Uterus (tissue), 4 donors: Measurements from ENCODE around the gene EVI5. TPM values are rescaled to one million over a fixed set of nuclear protein-coding genes. Genes with fewer than 3 reads are reported as not detected.

Experiments
- DNase-seq, 2 donors: peaks; one replicate each; pipeline ENCODE4 v3.0.0-alpha.2; 2019 to 2020
- H3K27ac ChIP-seq, 2 donors: fragments of 200-600 bp; sonication (generic); 1 replicate in 1 of 2; 2 replicates in 1 of 2; pipeline ENCODE4 v1.5.1; 2016 to 2018
- H3K27me3 ChIP-seq, 2 donors: fragments of 200-600 bp; sonication (generic); one replicate each; pipeline ENCODE4 v1.5.1; 2018 to 2019; ENCODE audit warnings: control low read depth in 1 of 2
- H3K36me3 ChIP-seq, 2 donors: fragments of 200-600 bp; sonication (generic); one replicate each; pipeline ENCODE4 v1.5.1; 2019; ENCODE audit warnings: control low read depth in 1 of 2
- H3K4me1 ChIP-seq, 2 donors: fragments of 200-600 bp; sonication (generic); one replicate each; pipeline ENCODE4 v1.5.1; 2018 to 2019; ENCODE audit warnings: control low read depth in 1 of 2
- H3K4me3 ChIP-seq, 2 donors: fragments of 200-600 bp; sonication (generic); 1 replicate in 1 of 2; 2 replicates in 1 of 2; pipeline ENCODE4 v1.5.1; 2018 to 2019; ENCODE audit warnings: mild to moderate bottlenecking in 1 of 2
- H3K9me3 ChIP-seq, 2 donors: fragments of 200-600 bp; sonication (generic); one replicate each; pipeline ENCODE4 v1.5.1; 2019; ENCODE audit warnings: control low read depth in 1 of 2
- POLR2A ChIP-seq, 2 donors: fragments of 450-650 bp; IDR thresholded peaks; one replicate each; pipeline ENCODE4 v1.6.1; 2016; ENCODE audit warnings: antibody characterized with exemption in 2 of 2, mild to moderate bottlenecking in 1 of 2, moderate library complexity in 1 of 2
- intact Hi-C: fragments of 100-400 bp; cut with DNase I; formaldehyde crosslinking; loops from one replicate; pipeline ENCODE4 v1.15.1; 2023; ENCODE audit warnings: low total_unique reads
- total RNA-seq, 4 donors: library from RNA; depleted of rRNA in 3 of 4; stranded (reverse); fragments of >200 nt in 3 of 4; gene quantifications; one replicate each; pipeline versions ENCODE4 v1.1.0 to v1.2.4, GENCODE V29; 2014 to 2023
- TF ChIP-seq, protein P1 (sequence below), 4 experiments: fragments of 200-600 bp in 2 of 4; fragments of 450-650 bp in 2 of 4; sonication (generic) in 2 of 4; IDR thresholded peaks; one replicate each; pipeline ENCODE4 v1.5.1; 2016 to 2019; ENCODE audit warnings: antibody characterized with exemption in 4 of 4, mild to moderate bottlenecking in 2 of 4, moderate library complexity in 1 of 4
- donor health status: DM: yes; HTN: yes; CAD: no.

EVI5 gene
- 100 to 1,000 TPM in 1 of 4 donors, 10 to 100 TPM in 3; 53.0 to 112 (median 58.4) TPM for total RNA-seq

DNA sequence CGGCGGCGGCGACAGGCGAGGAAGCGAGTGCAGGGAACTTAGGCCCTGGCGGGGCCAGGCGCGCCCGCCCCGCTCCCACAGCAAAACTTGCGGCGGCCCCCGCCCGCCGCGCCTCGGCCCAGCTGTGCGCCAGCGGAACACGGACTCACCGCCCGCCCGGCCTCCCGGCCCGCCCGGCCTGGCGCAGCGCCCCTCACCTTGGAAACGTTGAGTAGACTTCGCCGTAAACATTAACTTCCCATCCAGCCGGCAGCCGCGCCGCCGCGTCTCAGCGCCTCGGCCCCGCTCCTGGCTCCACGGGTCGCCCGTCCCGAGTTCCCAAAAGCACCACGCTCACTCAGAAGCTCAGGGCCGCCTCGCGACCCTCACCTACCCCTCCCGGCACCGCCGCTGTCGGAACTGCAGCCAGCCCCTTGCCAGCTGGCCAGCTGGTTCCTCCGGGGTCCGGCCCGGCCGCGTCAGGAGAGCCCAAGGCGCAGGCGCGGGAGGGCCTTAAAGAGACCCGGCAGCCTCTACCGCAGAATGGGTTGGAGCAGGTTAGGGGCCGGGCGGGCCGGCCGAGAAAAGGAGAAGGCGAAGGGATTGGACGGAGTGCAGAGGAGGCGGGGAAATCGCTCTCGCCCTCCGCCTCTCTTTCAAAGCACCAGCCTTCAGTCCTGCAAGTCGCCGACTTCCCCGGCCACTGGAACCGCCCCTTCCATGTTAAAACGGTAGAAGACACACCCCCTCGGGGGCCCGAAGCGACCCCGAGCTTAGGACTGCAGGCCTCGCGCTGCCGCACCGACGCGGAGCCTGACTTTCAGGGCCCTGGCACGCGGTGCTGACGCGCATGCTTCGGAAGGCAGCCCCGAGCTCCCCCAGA is at the start of gene EVI5:
EVI5 (minus strand) TSS at position 470 of the 862 bp plus-strand sequence. CDS start 48,562 bp downstream, outside the sequence.
- peak; percentile 38 to 80 for TF ChIP-seq POLR2A (IDR thresholded peaks at IDR 0.05)
- TF ChIP-seq, protein P1, sequence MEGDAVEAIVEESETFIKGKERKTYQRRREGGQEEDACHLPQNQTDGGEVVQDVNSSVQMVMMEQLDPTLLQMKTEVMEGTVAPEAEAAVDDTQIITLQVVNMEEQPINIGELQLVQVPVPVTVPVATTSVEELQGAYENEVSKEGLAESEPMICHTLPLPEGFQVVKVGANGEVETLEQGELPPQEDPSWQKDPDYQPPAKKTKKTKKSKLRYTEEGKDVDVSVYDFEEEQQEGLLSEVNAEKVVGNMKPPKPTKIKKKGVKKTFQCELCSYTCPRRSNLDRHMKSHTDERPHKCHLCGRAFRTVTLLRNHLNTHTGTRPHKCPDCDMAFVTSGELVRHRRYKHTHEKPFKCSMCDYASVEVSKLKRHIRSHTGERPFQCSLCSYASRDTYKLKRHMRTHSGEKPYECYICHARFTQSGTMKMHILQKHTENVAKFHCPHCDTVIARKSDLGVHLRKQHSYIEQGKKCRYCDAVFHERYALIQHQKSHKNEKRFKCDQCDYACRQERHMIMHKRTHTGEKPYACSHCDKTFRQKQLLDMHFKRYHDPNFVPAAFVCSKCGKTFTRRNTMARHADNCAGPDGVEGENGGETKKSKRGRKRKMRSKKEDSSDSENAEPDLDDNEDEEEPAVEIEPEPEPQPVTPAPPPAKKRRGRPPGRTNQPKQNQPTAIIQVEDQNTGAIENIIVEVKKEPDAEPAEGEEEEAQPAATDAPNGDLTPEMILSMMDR (IDR thresholded peaks at IDR 0.05), result peak in 1 of 4 experiments; percentile 24
- Histone ChIP-seq H3K27me3 (no peaks in the 10 kb centered on the region), H3K4me1 (no peaks in the 10 kb centered on the region), H3K27ac (peak within 1 kb of the TSS; percentile 96 to 99), H3K36me3 (no peaks in the 10 kb centered on the region), H3K4me3 (peak within 1 kb of the TSS; percentile 85 to 91), H3K9me3 (no peaks in the 10 kb centered on the region)
- intact Hi-C loops, result no loop called here
- peak; percentile 93 for DNase-seq

DNA sequence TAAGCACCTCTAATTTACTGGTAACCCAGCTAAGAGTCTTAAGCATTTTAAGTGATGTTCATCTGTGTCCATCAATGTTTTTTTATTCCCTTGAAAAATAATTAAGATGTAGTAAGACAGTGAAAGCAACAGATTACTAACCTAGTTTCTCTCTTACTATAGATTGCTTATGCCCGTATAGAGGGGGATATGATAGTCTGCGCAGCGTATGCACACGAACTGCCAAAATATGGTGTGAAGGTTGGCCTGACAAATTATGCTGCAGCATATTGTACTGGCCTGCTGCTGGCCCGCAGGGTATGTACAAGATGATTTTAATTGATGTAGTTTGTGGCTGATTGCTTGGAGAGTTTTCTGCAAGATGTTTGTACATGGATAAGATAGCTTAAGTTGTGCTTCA is 49.7 kb upstream of the EVI5 start:
- H3K36me3 ChIP-seq, result no peaks in the 10 kb centered on the region
- H3K27ac ChIP-seq, result no peak overlapping the region
- intact Hi-C loops, result no loop called here
- no peaks in the 10 kb centered on the region for H3K9me3 ChIP-seq
- DNase-seq, result no peak
- TF ChIP-seq, protein P1 (IDR thresholded peaks at IDR 0.05), result no peak
- TF ChIP-seq POLR2A (IDR thresholded peaks at IDR 0.05), result no peak
- H3K4me1 ChIP-seq, result peaks cover 7 to 26% of the 10 kb centered on the region in 2 donors
- no peaks in the 10 kb centered on the region for H3K27me3 ChIP-seq
- H3K4me3 ChIP-seq, result no peak overlapping the region

- Histone ChIP-seq H3K27ac (peak overlapping the region; percentile 90 to 93), H3K27me3 (no peaks in the 10 kb centered on the region), H3K4me1 (peaks cover 7 to 26% of the 10 kb centered on the region in 2 donors), H3K9me3 (no peaks in the 10 kb centered on the region), H3K4me3 (peak overlapping the region in 1 of 2 donors; percentile 71), H3K36me3 (no peaks in the 10 kb centered on the region)
- no peak for DNase-seq
- TF ChIP-seq, protein P1 (IDR thresholded peaks at IDR 0.05), result no peak
- TF ChIP-seq POLR2A (IDR thresholded peaks at IDR 0.05), result no peak
- intact Hi-C loops, result no loop called here
These were observed 48.9 kb upstream of the EVI5 start for GRCh38 chr1:92833840-92834239.

DNA sequence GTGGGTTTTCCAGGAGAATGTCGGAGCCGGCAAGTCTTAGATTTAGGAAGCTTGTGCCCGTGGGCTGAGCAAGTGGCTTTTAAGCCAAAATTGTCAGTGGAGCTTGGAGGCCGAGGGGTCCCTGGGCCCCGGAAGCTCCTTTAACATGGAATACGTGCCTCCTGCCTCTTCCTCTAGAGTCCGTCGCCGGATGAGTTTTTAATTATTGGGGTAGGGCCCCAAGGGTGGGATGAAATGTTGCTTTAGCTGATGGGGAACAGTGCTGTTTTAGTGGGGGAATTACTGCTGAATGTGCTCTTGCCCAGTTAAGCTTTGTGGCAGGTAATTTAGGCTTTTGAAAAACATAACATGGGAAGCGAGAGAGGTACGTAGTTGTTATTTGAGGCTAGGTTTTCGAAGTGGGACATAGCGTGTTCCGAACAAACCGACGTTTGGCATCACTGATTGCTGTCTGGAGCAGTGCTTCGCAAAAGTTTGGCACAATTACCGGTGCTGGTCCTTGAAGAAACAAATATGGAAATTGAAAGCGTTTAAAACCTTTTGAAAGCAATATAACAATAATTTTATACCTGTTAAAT is 47.7 kb upstream of the EVI5 start:
- intact Hi-C loops, result no loop called here
- Histone ChIP-seq H3K27me3 (no peaks in the 10 kb centered on the region), H3K4me3 (peak overlapping the region; percentile 71 to 83), H3K36me3 (no peaks in the 10 kb centered on the region), H3K4me1 (peaks cover 0 to 16% of the 10 kb centered on the region in 2 donors), H3K27ac (peak overlapping the region; percentile 90 to 93), H3K9me3 (no peaks in the 10 kb centered on the region)
- DNase-seq, result no peak
- TF ChIP-seq POLR2A (IDR thresholded peaks at IDR 0.05), result no peak
- TF ChIP-seq, protein P1 (IDR thresholded peaks at IDR 0.05), result peak in 1 of 4 experiments; percentile 5
